ENCODE measurements around the gene ORAI1.

DNA sequence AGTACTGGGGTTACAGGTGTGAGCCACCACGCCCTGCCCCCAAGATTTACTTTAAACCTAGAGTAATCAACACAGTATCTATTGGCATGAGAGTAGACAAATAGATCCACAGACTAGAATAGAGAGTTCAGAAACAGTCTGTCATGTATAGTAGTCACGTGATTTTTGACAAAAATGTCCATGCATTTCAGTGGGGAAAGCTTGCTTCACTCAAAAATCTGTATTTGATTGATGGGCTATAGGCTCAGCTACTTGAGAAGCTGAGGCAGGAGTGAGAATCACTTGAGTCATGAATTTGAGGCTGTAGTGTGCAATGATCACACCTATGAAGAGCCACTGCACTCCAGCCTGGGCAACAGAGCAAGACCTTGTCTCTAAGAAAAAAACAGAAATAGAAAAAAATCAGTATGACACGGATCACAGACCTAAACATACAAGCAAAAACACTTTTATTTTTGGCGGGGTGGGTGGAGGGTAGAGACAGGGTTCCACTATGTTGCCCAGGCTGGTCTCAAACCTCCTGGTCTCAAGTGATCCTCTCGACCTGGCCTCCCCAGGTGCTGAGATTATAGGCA, 7.6 kb upstream of the ORAI1 start:
- TF ChIP-seq, protein P1, sequence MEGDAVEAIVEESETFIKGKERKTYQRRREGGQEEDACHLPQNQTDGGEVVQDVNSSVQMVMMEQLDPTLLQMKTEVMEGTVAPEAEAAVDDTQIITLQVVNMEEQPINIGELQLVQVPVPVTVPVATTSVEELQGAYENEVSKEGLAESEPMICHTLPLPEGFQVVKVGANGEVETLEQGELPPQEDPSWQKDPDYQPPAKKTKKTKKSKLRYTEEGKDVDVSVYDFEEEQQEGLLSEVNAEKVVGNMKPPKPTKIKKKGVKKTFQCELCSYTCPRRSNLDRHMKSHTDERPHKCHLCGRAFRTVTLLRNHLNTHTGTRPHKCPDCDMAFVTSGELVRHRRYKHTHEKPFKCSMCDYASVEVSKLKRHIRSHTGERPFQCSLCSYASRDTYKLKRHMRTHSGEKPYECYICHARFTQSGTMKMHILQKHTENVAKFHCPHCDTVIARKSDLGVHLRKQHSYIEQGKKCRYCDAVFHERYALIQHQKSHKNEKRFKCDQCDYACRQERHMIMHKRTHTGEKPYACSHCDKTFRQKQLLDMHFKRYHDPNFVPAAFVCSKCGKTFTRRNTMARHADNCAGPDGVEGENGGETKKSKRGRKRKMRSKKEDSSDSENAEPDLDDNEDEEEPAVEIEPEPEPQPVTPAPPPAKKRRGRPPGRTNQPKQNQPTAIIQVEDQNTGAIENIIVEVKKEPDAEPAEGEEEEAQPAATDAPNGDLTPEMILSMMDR (IDR thresholded peaks at IDR 0.05): no peak
- no peak for TF ChIP-seq POLR2A (IDR thresholded peaks at IDR 0.05; ENCODE audit: low read depth)
- no peak for TF ChIP-seq POLR2AphosphoS5 (IDR thresholded peaks at IDR 0.05)
- no peak for TF ChIP-seq EP300 (IDR thresholded peaks at IDR 0.05)
